Activated T-helper 9 cell treated with anti-CD3 and anti-CD28 coated beads, Interleukin-2, amount 50 U/mL, for 16 hours (primary cell): ENCODE data around the gene SHC2.
"Not testable (repeated sequence)": the region's sequence is repeated elsewhere in the genome, so short reads cannot be mapped to it uniquely, and the experiment has no call there.

Experiments
- DNase-seq: peaks from one replicate; pipeline ENCODE4 v3.0.0-alpha.2; 2020; ENCODE audit warnings: low read depth

SHC2 gene

GRCh38 chr19:447064-447426 lies 13.8 kb downstream of the SHC2 start:
- no peak for DNase-seq

- no peak for DNase-seq
These were observed 16.1 kb downstream of the SHC2 start for GRCh38 chr19:444677-445210.

- no peak for DNase-seq
These were observed 17.8 kb downstream of the SHC2 start for GRCh38 chr19:443005-443404.

- no peak for DNase-seq
These were observed 18.7 kb downstream of the SHC2 start for GRCh38 chr19:442085-442484.

GRCh38 chr19:441213-441836 lies 19.5 kb downstream of the SHC2 start:
- no peak for DNase-seq

- no peak for DNase-seq
These were observed 20.2 kb downstream of the SHC2 start for GRCh38 chr19:440391-441212.

- DNase-seq = no peak
These were observed 21.5 kb downstream of the SHC2 start for GRCh38 chr19:439167-439900.

GRCh38 chr19:438416-438958 lies 22.3 kb downstream of the SHC2 start:
- DNase-seq = no peak

- DNase-seq = no peak
These were observed 23.8 kb downstream of the SHC2 start for GRCh38 chr19:437041-437440.

GRCh38 chr19:436413-436950 lies 24.4 kb downstream of the SHC2 start:
- DNase-seq = no peak

GRCh38 chr19:435707-436412 lies 25.0 kb downstream of the SHC2 start:
- no peak for DNase-seq

- DNase-seq = no peak
These were observed 25.7 kb downstream of the SHC2 start for GRCh38 chr19:435056-435706.

GRCh38 chr19:434152-434960 lies 26.5 kb downstream of the SHC2 start:
- DNase-seq = no peak

GRCh38 chr19:430701-431100 lies 30.1 kb downstream of the SHC2 start:
- DNase-seq = no peak

- no peak for DNase-seq
These were observed 32.7 kb downstream of the SHC2 start for GRCh38 chr19:428149-428548.

GRCh38 chr19:427675-428074 lies 33.2 kb downstream of the SHC2 start:
- not testable (repeated sequence) for DNase-seq

GRCh38 chr19:426725-427445 lies 33.9 kb downstream of the SHC2 start:
- DNase-seq = no peak

GRCh38 chr19:425056-425455 lies 35.8 kb downstream of the SHC2 start:
- no peak for DNase-seq

GRCh38 chr19:424546-424945 lies 36.3 kb downstream of the SHC2 start:
- no peak for DNase-seq
